Esophagus squamous epithelium (tissue), 4 donors: Measurements from ENCODE around the gene ANKRD23.

Experiments
- CTCF ChIP-seq, 6 experiments: fragments of 450-650 bp in 4 of 6; fragments of 200-600 bp in 2 of 6; sonication (generic) in 2 of 6; IDR thresholded peaks; one replicate each; pipeline ENCODE4 v1.5.1; 2016 to 2019; ENCODE audit warnings: antibody characterized with exemption in 6 of 6, mild to moderate bottlenecking in 4 of 6, moderate library complexity in 4 of 6
- POLR2A ChIP-seq, 4 donors: fragments of 450-650 bp; IDR thresholded peaks; one replicate each; pipeline ENCODE4 v1.6.1; 2017; ENCODE audit warnings: antibody characterized with exemption in 4 of 4, mild to moderate bottlenecking in 4 of 4, moderate library complexity in 3 of 4

GRCh38 chr2:96809951-96810782 is 33.7 kb downstream of the ANKRD23 start:
- TF ChIP-seq CTCF (IDR thresholded peaks at IDR 0.05) (no peak), POLR2A (IDR thresholded peaks at IDR 0.05) (no peak)
